Omental fat pad (tissue), 4 donors: ENCODE results near the gene IGFN1. TPM values are rescaled to one million over a fixed set of nuclear protein-coding genes. Genes with fewer than 3 reads are reported as not detected.

Experiments
- ATAC-seq: fragments of 150-250 bp; one replicate; pipeline ENCODE4 v1.9.1; 2016; ENCODE audit warnings: mild to moderate bottlenecking, moderate library complexity; ENCODE audit not compliant: low FRiP score
- DNase-seq: peaks from one replicate; pipeline ENCODE4 v3.0.0-alpha.2; 2019; ENCODE audit warnings: low spot score
- CTCF ChIP-seq, 3 donors: fragments of 450-650 bp; IDR thresholded peaks; one replicate each; pipeline ENCODE4 v1.5.1; 2016 to 2017; ENCODE audit warnings: antibody characterized with exemption in 3 of 3, mild to moderate bottlenecking in 3 of 3, moderate library complexity in 2 of 3
- total RNA-seq, 4 donors: library from RNA; depleted of rRNA; stranded (reverse); fragments of >200 nt; gene quantifications; one replicate each; pipeline ENCODE4 v1.1.0, GENCODE V29; 2016

Gene IGFN1
- total RNA-seq, 4 donors from 2014 or later = 0.12 TPM; not detected in 3

GRCh38 chr1:201144701-201145100 is 45.9 kb upstream of the IGFN1 start:
- no peak for TF ChIP-seq CTCF (IDR thresholded peaks at IDR 0.05)

DNA sequence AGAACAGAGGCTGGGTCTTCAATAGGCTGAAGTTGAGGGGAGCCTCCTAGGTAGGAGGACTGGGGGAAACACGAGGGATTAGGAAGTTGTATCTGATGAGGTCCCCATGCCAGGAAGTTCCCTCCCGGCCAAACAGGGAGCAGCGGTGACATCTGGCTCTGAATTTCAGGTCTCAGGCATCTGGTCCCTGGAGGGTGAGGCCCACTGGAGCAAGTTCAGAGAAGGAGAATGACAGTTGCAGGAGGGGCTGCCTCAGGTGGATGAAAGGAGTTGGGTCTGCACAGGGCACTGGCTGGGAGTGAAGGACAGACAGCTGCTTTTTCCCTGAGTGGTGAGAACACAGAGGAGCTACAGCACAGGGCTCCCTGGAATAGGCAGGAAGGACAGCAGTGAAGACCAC is 45.5 kb upstream of the IGFN1 start:
- no peak for TF ChIP-seq CTCF (IDR thresholded peaks at IDR 0.05)
- DNase-seq = no peak
- ATAC-seq = no peak

More at GRCh38 chr1:201144701-201145100, 45.9 kb upstream of the IGFN1 start:
- ATAC-seq (no peak), DNase-seq (no peak)

DNA sequence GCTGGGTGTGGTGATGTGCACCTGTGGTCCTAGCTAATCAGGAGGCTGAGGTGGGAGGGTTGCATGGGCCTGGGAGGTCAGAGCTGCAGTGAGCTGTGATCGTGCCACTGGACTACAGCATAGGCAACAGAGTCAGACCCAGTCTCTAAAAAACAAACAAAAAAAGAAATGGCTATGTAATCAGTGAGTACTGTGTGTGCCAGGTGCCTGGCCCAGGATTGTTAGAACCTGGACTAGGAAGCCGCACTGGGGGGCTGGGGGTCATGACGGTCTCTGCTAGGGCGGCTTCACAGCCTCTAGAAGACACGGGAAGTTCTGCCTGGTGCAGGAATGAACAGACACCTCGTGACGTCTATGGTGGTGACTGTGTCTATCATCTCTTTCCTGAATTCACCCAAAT is 44.8 kb upstream of the IGFN1 start:
- DNase-seq = no peak
- no peak for ATAC-seq
- no peak for TF ChIP-seq CTCF (IDR thresholded peaks at IDR 0.05)

GRCh38 chr1:201146626-201147390 is 43.8 kb upstream of the IGFN1 start:
- no peak for TF ChIP-seq CTCF (IDR thresholded peaks at IDR 0.05)
- DNase-seq = no peak

DNA sequence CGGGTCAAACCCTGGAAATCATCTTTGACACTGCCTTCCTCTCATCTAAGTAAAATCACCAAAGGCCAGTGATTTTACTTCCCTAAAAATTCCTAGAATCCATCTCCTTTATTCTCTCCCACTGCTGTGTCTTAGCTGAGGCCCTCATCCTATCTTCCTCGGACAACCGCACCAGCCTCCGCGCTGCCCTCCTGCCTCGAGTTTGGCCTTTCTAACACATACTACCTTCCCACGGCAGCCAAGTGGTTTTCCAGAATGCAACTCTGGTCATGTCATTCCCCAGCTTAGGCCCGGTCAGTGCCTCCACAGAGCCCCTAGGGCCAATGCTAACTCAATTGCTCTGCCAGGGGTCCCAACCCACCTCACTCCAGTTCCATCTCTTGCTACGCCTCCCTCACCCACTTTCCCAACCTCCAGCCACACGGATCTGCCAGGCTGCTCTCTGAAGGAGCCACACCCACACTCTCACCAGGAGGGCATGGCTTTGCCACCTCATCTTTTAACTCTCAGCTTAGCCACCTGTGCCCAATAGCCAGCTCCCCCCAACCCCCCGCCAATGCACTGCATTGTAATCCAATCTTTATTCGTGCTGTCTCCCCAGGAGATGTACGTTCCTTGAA is 43.1 kb upstream of the IGFN1 start:
- DNase-seq = no peak
- TF ChIP-seq CTCF (IDR thresholded peaks at IDR 0.05) = no peak
- ATAC-seq = no peak

More at GRCh38 chr1:201146626-201147390, 43.8 kb upstream of the IGFN1 start:
- ATAC-seq = no peak

DNA sequence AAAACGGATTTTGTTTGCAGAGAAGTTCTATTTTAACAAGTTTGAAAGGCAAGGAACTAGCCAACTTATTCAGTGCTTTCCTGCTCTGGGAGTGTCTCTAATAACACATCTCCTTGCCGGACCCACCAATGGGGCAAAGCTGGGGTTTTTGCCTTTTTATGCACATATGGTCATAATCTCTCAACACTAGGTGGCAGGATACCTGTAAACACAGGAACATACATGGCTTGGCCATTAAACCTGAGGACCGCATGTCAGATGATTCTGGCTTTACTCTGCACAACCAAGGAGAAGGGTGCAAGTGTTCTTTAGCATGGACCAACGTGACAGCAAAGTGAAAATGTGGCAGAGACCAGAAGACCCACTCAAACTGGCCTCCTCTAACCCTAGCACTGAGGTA is 41.2 kb upstream of the IGFN1 start:
- no peak for TF ChIP-seq CTCF (IDR thresholded peaks at IDR 0.05)
- ATAC-seq (no peak), DNase-seq (no peak)
